ENCODE measurements around the gene CDK16. TPM values are rescaled to one million over a fixed set of nuclear protein-coding genes. Genes with fewer than 3 reads are reported as not detected.

The CDK16 gene
- total RNA-seq, 1 experiment from 2014 or later, result 134 TPM

- ATAC-seq (no peak), DNase-seq (ENCODE audit: low read depth, low spot score) (no peak)
- intact Hi-C loops (cut with micrococcal nuclease; ENCODE audit: unreplicated experiment), result no loop called here
- TF ChIP-seq CTCF (IDR thresholded peaks at IDR 0.05) (no peak), SIN3A (IDR thresholded peaks at IDR 0.05; ENCODE audit: borderline replicate concordance, insufficient read depth, low read depth, low read length) (no peak)
- Histone ChIP-seq H3K27me3 (ENCODE audit: control insufficient read depth, insufficient read depth, low read length) (no peaks in the 10 kb centered on the region), H3K4me3 (ENCODE audit: low read depth in 2 of 2, low read length in 2 of 2) (peak overlapping the region; percentile 89 to 90), H3K4me1 (ENCODE audit: control insufficient read depth, insufficient read depth, low read length) (peaks cover 22% of the 10 kb centered on the region), H3K9me3 (ENCODE audit: control insufficient read depth, insufficient read depth, low read depth, low read length) (no peaks in the 10 kb centered on the region), H3K27ac (ENCODE audit: low read length) (peak overlapping the region; percentile 98), H3K36me3 (ENCODE audit: control insufficient read depth, insufficient read depth, low read length) (no peaks in the 10 kb centered on the region; the same call in 1 of the 2 replicates)
- CTCF ChIA-PET, result no interaction called here
- BruUV-seq (replicated peaks), result no TSS peak
- in situ Hi-C loops (cut with HindIII; ENCODE audit: low pct_unique_long_range_greater_than_20kb, low sequenced_read_pairs), result no loop called here
- POLR2A ChIA-PET, result interaction anchor here (0.6 kb wide), 1 partner anchor 303 kb away, joined by 3 read pairs; no protein-coding TSS in a partner anchor
These were observed 687 bp downstream of the CDK16 start for GRCh38 chrX:47218920-47219815.

- ATAC-seq (no peak), DNase-seq (ENCODE audit: low read depth, low spot score) (no peak)
- H3K27ac ChIP-seq (ENCODE audit: low read length), result no peak overlapping the region
- H3K36me3 ChIP-seq (ENCODE audit: control insufficient read depth, insufficient read depth, low read length), result peaks cover 17% of the 10 kb centered on the region
- TF ChIP-seq CTCF (IDR thresholded peaks at IDR 0.05) (no peak), SIN3A (IDR thresholded peaks at IDR 0.05; ENCODE audit: borderline replicate concordance, insufficient read depth, low read depth, low read length) (no peak), REST (IDR thresholded peaks at IDR 0.05; ENCODE audit: insufficient read depth in 1 of 2, low read depth in 2 of 2, low read length in 1 of 2) (no peak), TCF7L2 (IDR thresholded peaks at IDR 0.05; ENCODE audit: low read depth, low read length) (no peak), POLR2AphosphoS5 (IDR thresholded peaks at IDR 0.05; ENCODE audit: low read depth, low read length) (no peak)
- no TSS peak for BruUV-seq (replicated peaks)
- peaks cover 13% of the 10 kb centered on the region for H3K4me1 ChIP-seq (ENCODE audit: control insufficient read depth, insufficient read depth, low read length)
- ChIA-PET POLR2A (no interaction called here), CTCF (no interaction called here)
- intact Hi-C loops (cut with micrococcal nuclease; ENCODE audit: unreplicated experiment) (no loop called here), in situ Hi-C loops (cut with HindIII; ENCODE audit: low pct_unique_long_range_greater_than_20kb, low sequenced_read_pairs) (no loop called here)
- no peak overlapping the region for H3K4me3 ChIP-seq (ENCODE audit: low read depth in 2 of 2, low read length in 2 of 2)
- no peaks in the 10 kb centered on the region for H3K9me3 ChIP-seq (ENCODE audit: control insufficient read depth, insufficient read depth, low read depth, low read length)
- no peaks in the 10 kb centered on the region for H3K27me3 ChIP-seq (ENCODE audit: control insufficient read depth, insufficient read depth, low read length)
These were observed 3.3 kb downstream of the CDK16 start for GRCh38 chrX:47221756-47222155.

Measured in Panc1 (cell line).